ENCODE data around the gene ADM2.
"Not testable (repeated sequence)": the region's sequence is repeated elsewhere in the genome, so short reads cannot be mapped to it uniquely, and the experiment has no call there.

ADM2 gene

GRCh38 chr22:50481440-50482106 is at the start of gene ADM2:
Gene ADM2, plus strand, starts transcription at chr22:50481543. Its CDS starts 305 bp downstream, at chr22:50481848.
- Histone ChIP-seq H3K27ac (peak within 1 kb of the TSS in 4 of 21 experiments; percentile 7 to 46 (median 22)), H3K4me3 (peak within 1 kb of the TSS; percentile 9 to 48 (median 43))

- no peak overlapping the region for H3K27ac ChIP-seq
- H3K4me3 ChIP-seq, result no peak overlapping the region
These were observed 49.0 kb upstream of the ADM2 start for GRCh38 chr22:50432131-50432876.

GRCh38 chr22:50432877-50433510 is 48.3 kb upstream of the ADM2 start:
- H3K4me3 ChIP-seq, H3K27ac ChIP-seq: not testable (repeated sequence)

- H3K27ac ChIP-seq, result no peak overlapping the region
- no peak overlapping the region for H3K4me3 ChIP-seq
These were observed 46.5 kb upstream of the ADM2 start for GRCh38 chr22:50434849-50435248.

- Histone ChIP-seq H3K27ac (peak overlapping the region in 1 of 21 experiments; percentile 32), H3K4me3 (no peak overlapping the region)
These were observed 45.9 kb upstream of the ADM2 start for GRCh38 chr22:50435291-50436014.

- Histone ChIP-seq H3K4me3 (no peak overlapping the region), H3K27ac (no peak overlapping the region)
These were observed 45.1 kb upstream of the ADM2 start for GRCh38 chr22:50436015-50436830.

GRCh38 chr22:50436841-50437341 is 44.5 kb upstream of the ADM2 start:
- Histone ChIP-seq H3K4me3 (no peak overlapping the region), H3K27ac (no peak overlapping the region)

- H3K27ac ChIP-seq, result no peak overlapping the region
- H3K4me3 ChIP-seq, result no peak overlapping the region
These were observed 43.6 kb upstream of the ADM2 start for GRCh38 chr22:50437511-50438304.

- Histone ChIP-seq H3K27ac (no peak overlapping the region), H3K4me3 (no peak overlapping the region)
These were observed 42.8 kb upstream of the ADM2 start for GRCh38 chr22:50438305-50439275.

- Histone ChIP-seq H3K27ac (no peak overlapping the region), H3K4me3 (no peak overlapping the region)
These were observed 42.0 kb upstream of the ADM2 start for GRCh38 chr22:50439314-50439870.

GRCh38 chr22:50439871-50440331 is 41.4 kb upstream of the ADM2 start:
- Histone ChIP-seq H3K27ac (no peak overlapping the region), H3K4me3 (no peak overlapping the region)

GRCh38 chr22:50440544-50441249 is 40.6 kb upstream of the ADM2 start:
- no peak overlapping the region for H3K4me3 ChIP-seq
- H3K27ac ChIP-seq, result peak overlapping the region in 1 of 21 experiments; percentile 13

- H3K4me3 ChIP-seq, result no peak overlapping the region
- H3K27ac ChIP-seq, result no peak overlapping the region
These were observed 39.8 kb upstream of the ADM2 start for GRCh38 chr22:50441428-50441993.

GRCh38 chr22:50443197-50443596 is 38.1 kb upstream of the ADM2 start:
- peak overlapping the region in 1 of 21 experiments; percentile 23 for H3K27ac ChIP-seq
- H3K4me3 ChIP-seq, result no peak overlapping the region

- Histone ChIP-seq H3K27ac (peak overlapping the region in 2 of 21 experiments; percentile 19 to 23), H3K4me3 (no peak overlapping the region)
These were observed 37.3 kb upstream of the ADM2 start for GRCh38 chr22:50443801-50444625.

Data from skin epidermis (tissue), 12 donors.